DLD1 (cell line): ENCODE results near the gene ZFP91.

Experiments
- in situ Hi-C: cut with HindIII; loops from 2 replicates; pipeline ENCODE4 v1.10.0; 2017; ENCODE audit warnings: low sequenced_read_pairs

The ZFP91 gene

DNA sequence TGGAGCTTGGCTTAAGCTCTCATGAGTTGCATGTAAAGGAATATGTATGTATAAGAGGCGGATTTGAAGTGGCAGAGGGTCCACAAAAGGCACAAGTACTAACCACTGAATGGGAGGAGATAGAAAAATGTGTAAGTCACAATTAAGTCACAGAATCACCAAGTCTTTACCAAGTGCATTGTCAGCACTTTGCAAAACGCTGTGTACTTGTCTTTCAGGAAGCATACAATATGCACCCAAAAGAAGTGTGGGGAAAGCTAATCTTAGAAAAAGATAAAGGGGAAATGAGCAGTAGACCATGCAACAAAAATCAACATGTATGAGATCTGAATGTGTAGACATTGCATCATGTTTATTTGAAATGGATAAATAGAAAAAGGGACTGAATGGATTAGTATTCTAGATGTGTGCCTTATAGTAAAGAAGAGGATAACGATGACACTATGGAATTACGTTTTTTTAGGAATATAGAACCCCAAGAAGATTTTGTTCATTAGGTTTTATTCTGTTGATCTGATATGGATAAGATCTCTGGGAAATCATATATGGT, 48.1 kb downstream of the ZFP91 start:
- in situ Hi-C loops: no loop called here

DNA sequence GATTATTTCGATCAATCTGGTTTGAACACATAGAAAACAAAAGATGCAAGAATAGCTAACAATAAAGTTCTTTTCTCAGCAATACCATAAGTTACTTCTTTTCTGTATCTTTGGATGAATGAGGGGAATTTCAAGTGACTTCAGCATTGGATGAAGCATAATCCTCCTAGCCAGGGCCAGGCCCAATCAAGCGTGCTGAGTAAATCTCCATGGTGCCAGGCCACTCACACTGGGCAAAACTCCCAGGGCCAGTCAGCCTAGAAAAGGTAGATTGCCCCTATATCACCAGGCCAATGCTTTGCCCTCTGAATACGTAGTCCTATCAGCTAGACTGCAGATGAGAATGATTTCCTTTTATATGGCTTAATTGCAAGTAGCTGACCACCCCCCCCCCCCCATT, 49.6 kb downstream of the ZFP91 start:
- in situ Hi-C loops: no loop called here

DNA sequence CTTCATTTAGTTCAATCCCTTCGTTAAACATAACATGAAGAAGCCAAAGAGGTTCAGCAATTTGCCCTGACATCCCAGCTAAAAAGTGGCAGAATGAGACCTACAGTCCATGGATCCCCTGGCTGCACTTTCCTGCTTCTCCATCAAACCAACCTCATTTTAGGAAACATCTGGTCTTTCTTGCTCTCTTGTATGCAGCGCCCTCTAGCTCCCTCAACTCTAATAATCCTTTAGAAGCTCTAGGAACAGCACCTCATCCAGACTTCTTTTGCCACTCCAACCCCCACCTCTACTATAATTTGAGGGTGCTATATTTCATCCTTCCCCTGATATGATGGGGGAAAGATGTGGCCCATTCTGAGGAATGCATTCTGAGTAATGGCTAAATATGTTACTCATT, 51.0 kb downstream of the ZFP91 start:
- in situ Hi-C loops: no loop called here

DNA sequence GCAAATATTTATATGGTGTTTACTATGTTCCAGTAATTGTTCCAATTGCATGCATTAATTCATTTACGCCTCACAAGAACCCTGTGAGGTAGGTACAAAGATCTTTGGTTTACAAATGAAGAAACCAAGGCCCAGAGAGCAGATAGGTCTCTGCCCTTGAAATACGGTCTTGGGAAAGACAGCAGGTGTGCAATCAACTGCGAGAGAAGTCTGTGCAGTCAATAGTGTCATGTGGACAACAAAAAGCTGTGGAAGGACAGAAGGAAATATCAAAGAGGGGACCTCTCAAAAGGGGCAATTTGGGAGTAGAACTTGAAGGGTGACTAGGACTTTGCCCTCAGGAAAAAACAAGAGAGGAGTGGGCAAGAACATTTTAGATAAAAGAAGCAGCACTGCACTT, 52.5 kb downstream of the ZFP91 start:
- in situ Hi-C loops: no loop called here

DNA sequence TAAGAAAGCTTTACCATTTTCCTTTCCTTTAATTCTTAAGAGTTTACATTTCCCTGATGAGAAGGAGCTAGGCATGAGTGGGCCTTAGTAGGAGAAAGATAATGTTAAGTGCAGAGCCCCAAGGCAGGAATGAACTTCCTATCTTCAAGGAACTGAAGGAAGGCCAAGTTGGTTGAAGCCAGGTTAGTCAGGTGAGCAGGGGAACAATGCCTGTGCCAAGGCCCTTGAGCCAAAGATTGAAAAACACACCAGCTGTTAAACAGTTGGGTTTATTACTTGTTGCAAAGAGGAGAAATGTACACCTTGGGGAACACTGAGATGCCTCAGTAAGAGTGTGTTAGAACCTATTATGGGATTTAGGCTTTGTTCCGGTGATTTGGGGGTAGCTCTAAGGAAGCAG, 53.6 kb downstream of the ZFP91 start:
- in situ Hi-C loops: no loop called here

DNA sequence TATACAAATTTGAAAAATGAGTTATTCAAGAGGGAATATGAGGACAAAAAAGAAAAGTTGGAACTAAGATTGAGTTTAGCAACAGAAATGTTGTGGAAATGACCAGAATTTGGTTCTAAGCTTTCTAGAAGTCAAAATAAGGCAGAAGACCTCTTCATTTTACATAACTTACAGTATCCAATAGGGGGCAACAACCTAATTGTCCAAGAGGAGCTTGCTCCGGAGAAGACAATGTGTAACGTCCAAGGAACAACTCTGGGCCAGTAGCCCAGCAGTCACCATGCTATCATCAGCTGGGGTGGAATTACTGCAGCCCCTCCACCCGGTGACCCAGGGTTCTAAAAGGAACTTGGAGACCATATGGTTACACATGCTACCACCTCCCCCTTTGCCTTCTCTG, 57.7 kb downstream of the ZFP91 start:
- in situ Hi-C loops: no loop called here

DNA sequence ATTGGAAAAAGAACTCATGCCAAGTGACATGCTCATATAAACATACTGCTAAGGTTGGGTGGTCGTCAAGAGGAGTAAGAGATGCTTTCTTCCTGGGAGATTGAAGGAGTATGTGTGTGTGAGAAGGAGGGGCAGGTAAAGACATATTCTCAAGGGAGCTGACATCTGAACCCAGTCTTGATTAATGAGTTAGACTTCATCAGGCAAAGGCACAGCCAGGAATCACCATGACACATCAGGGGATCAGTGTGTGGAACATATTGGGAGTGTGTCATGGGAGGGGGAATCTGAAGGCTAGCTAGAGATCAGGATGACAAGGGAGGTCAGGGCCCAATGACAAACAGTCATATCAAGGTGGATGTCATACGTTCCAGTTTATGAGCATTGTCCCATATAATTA, 58.5 kb downstream of the ZFP91 start:
- in situ Hi-C loops: no loop called here

DNA sequence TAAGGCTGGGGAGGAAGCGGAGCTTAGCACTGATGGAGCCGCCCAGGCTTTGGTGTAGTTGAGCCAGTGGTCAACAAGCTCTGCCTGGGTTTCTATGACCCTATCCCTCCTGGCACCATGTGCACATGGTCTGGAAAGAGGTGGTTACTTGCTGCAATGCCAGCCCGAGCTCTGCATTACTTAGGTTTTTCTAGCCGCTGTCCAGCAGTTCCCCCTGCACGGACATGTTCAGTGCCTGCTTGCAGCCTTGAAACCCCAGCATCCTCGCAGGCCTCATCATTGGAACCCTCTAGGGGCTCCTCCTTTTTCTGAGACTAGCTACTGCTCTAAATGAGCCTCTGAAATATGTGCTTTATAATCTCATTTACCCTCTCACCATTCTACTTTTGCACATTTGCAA, 60.2 kb downstream of the ZFP91 start:
- in situ Hi-C loops: no loop called here

DNA sequence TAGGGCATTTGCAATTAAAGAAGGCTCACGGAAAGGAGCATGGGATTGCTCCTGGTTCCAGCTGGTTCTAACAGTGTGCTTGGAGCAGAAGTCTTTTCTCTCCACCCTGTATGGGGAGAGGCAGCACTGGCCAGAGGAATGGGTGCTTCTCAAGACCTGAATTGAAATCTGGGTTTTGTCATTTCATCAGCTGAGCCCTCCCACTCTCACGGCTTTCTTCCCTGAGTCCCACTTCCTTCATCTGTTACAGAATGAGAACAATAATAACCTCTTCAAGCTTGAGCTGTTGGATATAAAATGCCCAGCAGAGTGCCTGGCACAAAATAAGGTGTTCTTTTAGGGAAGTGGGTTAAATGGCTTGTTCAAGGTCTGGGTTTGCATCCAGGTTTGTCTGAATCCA, 60.8 kb downstream of the ZFP91 start:
- in situ Hi-C loops: loop anchor here (10.0 kb wide), 1 partner anchor 255 kb away; no protein-coding TSS in a partner anchor

DNA sequence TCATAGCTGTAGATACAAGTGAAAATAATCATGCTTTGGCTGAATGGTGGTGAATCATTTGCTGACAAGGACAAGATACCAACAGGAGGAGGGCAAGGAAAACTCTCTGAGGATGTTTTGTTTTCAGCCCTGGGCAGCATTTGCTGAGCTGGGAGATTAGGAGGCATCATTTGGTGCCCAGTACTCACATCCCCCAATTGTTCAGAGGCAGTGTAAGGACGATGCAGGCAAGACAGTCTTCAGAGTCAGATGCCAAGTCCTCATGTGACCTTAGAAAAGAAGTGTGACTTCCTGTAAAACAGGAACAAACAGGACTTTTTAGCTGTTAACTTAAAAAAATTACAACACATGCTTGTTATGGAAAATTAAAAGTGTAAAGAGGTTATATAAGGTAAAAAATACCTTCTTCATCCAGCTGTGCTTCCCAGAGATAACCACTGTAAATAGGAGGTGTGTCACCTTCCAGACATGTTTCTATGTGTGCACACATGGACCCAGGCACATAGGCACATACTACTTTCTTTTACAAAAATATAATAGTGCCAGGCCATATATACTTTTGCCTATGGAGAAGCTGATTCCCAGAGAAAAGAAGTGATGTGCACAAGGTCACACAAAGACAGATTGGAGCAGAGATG, 61.6 kb downstream of the ZFP91 start:
- in situ Hi-C loops: loop anchor here (10.0 kb wide), 1 partner anchor 254 kb away; no protein-coding TSS in a partner anchor

DNA sequence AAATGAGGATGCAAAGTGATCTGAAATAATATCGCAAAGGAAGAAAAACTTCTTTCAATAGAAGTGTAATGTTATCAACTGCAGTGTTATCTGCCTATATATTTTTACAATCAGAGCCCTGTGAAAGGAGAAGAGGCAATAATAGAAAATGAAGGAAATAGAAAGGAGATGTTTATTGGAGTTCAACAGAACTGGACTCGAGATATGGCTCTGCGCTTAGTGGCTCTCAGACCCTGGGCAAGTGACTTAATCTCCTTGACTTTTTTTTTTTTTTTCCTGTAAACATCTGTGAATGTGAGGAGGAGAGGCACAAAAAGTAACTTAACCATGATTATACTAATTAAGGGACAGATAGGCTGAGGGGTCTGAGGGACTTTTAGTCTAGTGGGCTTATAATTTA, 62.5 kb downstream of the ZFP91 start:
- in situ Hi-C loops: loop anchor here (10.0 kb wide), 1 partner anchor 253 kb away; no protein-coding TSS in a partner anchor

DNA sequence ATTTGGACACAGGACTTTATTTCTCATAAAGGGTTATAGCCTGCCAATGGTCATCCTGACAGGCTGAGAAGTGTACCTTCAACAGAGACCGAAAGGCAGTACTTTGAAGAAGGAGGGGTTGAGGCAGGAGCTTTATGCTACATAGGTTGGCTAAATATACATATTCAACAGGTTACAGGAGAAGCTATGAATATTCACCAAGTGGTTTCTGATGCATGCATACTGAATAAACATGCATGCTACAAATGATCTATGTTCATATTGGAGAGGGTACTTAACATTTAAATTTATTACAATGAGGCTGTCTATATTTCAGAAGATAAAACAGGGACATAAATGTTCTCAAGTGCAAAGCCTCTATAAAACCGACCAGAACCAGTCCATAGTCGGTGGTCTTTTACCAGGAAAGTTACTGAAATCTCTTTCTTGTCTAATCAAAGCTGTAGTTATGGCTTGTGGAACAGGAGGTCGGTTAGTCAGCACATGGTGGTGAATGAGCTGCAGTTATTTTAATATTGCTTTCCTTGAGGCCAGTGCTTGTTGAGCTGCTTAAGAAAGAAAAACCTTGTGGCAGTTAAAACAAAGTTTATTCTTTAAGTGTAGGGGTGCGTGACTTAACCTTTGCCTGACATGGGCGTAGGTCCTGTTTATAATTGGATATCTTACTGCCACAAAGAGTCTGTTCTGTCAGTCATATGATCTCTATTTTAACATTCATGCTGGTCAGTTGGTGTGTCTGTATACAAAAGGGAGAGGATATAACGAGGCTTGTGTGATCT, 63.1 kb downstream of the ZFP91 start:
- in situ Hi-C loops: loop anchor here (10.0 kb wide), 1 partner anchor 253 kb away; no protein-coding TSS in a partner anchor

DNA sequence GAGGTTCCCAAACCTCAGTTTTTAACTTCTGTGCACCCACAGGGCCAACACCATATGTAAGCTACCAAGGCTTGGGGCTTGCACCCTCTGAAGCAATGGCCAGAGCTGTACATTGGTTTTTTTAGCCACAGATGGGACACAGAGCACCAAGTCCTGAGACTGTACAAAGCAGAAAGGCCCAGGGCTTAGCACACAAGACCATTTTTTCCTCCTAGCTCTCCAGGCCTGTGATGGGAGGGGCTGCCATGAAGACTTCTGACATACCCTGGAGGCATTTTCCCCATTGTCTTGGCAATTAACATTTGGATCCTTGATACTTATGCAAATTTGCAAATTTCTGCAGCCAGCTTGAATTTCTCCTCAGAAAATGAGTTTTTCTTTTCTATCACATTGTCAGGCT, 67.0 kb downstream of the ZFP91 start:
- in situ Hi-C loops: loop anchor here (10.0 kb wide), 1 partner anchor 249 kb away; no protein-coding TSS in a partner anchor

DNA sequence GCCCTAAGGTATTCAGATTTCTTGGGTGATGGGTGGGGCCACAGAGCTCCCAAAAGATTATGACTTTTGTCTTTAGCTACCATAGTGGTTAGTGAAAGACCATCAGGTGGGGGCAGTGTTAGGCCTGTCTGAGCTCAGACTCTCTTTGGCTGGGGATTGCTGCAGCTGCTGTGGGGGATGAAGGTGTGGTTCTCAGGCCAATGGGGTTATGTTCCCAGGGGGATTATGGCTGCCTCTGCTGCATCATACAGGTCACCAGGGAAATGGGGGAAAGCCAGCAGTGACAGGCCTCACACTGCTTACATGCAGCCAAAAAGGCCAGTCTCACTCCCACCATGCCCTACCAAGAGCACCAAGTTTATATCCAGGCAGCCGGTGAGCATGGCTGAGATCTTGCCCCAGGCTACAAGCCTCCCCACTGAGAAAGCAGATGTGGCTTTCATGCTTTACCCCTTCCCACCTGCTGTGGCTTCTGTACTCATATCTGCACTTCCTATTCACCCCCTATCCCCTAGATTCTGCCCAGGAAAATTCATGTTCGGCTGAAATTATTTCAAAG, 68.4 kb downstream of the ZFP91 start:
- in situ Hi-C loops: loop anchor here (10.0 kb wide), 1 partner anchor 248 kb away; no protein-coding TSS in a partner anchor

DNA sequence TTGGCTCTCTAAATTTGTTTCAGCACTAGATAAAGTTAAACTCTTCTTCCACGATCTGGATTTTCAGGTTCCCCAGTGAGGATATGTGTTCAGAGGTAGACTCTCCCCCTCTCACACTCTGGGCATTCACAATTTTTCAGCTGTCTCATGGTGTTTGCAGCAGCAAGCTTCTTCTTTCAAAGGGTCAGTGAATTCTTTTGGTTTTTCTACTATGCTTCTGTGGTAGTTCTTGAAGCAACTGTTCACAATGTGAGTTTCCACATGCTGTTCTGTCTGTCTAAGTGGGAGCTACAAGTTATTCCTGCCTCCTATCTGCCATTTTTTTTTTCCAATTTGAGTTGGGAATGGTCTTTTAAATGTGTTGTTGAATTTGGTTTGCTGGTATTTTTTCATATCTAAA, 69.0 kb downstream of the ZFP91 start:
- in situ Hi-C loops: loop anchor here (10.0 kb wide), 1 partner anchor 247 kb away; no protein-coding TSS in a partner anchor

DNA sequence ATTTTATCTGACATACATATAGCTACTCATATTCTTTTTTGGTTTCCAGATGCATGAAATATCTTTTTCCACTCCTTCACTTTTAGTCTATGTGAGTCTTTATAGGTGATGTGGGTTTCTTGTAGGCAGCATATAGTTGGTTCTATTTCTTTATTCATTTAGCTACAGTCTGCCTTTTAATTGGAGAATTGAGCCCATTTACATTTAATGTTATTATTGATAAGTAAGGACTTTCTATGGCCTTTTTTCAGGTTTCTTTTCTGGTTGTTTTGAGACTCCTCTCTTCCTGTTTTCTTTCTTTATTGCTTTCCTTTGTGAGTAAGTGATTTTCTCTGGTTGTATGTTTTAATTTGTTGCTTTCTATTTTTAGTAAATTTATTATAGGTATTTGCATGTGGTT, 70.8 kb downstream of the ZFP91 start:
- in situ Hi-C loops: loop anchor here (10.0 kb wide), 1 partner anchor 245 kb away; no protein-coding TSS in a partner anchor

DNA sequence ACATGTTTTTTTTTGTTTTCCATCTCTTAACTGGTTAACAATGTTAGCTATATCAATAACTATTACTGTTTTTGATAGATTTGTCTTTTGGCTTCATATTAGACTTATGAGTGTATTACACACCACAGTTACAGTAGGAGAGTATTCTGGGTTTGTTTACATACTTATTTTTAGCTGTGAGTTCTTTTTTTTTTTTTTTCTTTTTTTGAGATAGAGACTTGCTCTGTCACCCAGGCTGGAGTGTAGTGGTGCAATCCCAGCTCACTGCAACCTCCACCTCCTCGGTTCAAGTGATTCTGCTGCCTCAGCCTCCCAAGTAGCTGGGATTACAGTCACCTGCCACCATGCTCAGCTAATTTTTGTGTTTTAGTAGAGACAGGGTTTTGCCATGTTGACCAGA, 71.6 kb downstream of the ZFP91 start:
- in situ Hi-C loops: no loop called here

DNA sequence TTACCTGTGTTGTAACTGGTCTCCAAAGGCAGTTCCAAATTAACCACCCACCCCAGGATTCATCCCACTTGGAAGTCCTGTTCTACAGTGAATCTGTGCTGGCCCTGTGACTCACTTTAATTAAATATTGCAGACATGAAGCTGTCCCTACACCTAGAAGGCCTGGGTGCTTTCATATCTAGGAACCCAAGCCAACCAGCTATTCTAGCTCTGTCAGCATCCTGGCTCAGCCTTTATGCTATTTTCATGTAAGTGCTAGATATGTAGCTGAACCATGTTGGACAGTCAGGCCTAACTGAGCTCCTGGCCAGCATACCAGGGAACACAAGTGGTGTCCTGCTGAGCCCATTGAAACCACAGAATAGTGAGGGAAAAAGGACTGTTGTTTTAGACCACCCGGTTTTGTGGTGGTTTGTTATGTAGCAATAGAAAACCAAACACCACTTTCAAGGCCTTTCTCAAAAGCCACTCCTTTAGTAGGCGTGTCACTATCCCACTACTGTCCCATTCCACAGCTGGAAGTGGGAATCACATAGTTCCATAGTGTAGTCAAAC, 73.9 kb downstream of the ZFP91 start:
- in situ Hi-C loops: no loop called here

DNA sequence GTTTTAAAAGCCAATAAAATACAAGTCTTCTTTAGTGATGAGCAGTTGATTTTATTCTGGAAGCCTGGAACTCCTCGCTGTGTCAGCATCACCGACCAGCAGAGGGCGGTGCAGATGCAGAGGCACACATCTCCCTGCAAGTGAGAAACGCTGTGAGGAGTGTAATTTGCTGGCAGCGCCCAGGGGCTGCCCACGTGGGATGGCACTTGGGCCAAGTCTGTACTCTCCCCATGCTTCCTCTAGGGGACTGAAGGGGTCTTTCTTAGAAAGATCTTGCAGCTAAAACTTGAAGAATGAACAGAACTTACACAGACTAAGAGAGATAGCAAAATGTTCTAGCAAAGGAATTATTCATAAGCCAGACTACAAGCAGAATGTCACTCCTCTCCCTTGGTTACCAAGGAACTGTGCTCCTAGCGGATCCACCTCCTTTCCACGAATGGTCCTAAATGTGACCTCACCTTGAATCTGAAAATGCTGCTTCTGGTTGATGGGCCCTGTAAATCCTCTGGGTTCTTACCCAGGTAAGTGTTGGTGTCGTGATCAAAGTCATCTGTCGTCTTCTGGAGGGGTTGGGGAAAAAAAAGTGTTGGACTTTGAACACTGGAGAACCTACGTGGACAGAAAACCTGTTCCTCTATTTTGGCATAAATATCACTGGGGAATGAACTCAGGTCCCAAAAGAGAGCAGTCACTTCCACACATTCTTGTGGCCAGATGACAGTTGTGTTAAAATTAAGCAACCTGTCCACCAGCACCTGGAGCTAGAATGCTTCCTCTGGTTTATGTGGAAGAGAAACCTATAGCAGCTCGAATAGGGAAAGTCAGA, 75.4 kb downstream of the ZFP91 start:
- in situ Hi-C loops: no loop called here

DNA sequence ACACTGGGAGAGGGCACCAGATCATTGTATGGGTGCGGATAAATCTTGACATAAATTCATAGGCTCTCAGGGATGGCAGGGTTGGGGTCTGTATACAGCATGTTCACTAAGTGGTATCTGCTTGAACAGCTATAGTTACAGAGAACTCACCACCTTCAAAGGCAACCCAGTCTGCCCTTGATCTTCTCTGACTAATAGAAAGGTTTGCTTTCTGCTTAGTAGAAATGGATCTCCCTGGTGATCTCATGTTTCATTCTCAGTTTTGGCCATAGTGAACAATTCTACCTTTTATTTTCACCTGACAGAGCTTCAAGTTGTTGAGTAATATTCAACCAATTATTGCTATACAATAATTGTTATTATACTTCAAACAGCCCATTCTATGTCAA, 76.0 kb downstream of the ZFP91 start:
- in situ Hi-C loops: no loop called here
